ENCODE results near the gene RELB.

DNA sequence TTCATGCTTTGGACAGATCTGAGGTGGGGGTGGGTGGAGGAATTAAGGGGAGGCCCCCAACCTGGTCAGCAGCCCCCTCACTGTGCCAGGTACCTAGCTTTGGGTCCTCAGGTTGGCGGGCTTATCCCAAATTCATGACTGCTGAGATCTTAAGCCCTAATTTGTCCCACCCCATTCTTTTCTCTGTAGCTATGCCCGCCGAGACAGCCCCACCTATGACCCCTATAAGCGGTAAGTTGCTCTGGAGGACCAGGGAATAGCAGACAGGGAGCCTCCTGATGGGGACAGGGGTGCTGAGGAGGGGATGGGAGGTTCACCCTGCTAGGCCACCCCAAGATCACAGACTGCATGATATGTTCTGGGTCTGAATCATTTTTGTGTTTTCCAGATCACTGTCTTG, 60.7 kb downstream of the RELB start:
- TF ChIP-seq, protein P1, sequence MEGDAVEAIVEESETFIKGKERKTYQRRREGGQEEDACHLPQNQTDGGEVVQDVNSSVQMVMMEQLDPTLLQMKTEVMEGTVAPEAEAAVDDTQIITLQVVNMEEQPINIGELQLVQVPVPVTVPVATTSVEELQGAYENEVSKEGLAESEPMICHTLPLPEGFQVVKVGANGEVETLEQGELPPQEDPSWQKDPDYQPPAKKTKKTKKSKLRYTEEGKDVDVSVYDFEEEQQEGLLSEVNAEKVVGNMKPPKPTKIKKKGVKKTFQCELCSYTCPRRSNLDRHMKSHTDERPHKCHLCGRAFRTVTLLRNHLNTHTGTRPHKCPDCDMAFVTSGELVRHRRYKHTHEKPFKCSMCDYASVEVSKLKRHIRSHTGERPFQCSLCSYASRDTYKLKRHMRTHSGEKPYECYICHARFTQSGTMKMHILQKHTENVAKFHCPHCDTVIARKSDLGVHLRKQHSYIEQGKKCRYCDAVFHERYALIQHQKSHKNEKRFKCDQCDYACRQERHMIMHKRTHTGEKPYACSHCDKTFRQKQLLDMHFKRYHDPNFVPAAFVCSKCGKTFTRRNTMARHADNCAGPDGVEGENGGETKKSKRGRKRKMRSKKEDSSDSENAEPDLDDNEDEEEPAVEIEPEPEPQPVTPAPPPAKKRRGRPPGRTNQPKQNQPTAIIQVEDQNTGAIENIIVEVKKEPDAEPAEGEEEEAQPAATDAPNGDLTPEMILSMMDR (conservative IDR thresholded peaks at IDR 0.05; ENCODE audit: low read depth, low read length), result no peak
- TF ChIP-seq EZH2 (IDR thresholded peaks at IDR 0.05; ENCODE audit: borderline replicate concordance, low read depth, low read length, poor library complexity, severe bottlenecking), result no peak

All from A673 (cell line).